GDM1 (cell line): ENCODE data around the gene CALHM1.

Source experiments
- DNase-seq: peaks from one replicate; lab custom pipeline; 2025; lab: John Stamatoyannopoulos, UW

The CALHM1 gene

DNA sequence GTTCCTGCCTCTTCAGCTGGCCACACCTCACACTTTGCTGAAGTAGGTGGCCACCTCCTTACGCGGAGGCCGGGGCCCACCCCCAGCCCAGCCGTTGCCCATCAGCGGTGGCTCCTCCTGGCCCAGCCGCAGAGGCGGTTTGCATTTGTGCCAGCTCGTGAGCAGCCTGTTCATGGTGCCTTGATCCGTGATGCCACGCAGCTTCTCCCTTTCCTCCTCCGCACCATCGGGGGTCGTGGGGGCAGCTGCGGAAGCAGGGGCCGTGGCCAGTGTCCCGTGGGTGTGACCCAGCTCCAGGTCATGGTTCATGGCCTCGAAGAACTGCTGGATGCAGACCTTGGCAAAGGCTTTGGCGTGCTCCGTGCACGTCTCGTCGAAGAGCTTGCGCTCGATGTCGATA, 3.5 kb downstream of the CALHM1 start:
- no peak for DNase-seq

- no peak for DNase-seq
These were observed 4.7 kb downstream of the CALHM1 start for GRCh38 chr10:103454026-103454425.

DNA sequence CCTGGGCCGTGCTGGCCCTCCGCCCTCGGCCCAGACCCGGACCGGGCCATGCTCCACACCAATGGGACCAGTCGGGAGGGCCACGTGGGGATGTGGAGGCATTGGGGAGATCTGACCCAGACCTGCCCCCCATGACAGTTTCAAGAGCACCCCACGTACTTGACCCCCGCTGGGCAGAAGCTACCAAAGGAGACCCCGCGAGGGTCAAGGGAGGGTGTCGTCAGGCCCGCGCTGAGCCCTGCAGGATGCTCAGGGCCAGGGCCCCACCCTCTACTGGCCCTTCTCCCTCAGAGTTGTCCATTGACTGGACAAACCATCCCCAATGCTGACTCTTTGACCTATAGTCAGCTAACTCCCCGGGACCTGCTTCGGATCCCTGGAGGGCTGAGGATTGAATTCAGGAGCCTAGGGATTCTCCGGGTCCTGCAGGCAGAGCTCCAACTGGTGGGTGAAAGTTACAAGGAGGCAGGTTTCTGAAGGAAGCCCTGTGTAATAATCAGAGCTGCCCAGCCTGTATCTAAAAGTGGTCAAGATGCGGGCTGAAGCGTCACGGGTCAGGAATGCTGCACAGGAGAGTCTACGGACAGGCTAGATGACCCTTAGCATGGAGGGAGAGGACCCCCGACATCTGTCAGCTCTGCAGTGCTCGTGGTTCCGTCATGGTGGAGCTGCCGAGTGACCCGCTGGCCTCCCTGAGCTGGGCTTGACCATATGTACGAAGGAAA, 6.0 kb downstream of the CALHM1 start:
- no peak for DNase-seq

DNA sequence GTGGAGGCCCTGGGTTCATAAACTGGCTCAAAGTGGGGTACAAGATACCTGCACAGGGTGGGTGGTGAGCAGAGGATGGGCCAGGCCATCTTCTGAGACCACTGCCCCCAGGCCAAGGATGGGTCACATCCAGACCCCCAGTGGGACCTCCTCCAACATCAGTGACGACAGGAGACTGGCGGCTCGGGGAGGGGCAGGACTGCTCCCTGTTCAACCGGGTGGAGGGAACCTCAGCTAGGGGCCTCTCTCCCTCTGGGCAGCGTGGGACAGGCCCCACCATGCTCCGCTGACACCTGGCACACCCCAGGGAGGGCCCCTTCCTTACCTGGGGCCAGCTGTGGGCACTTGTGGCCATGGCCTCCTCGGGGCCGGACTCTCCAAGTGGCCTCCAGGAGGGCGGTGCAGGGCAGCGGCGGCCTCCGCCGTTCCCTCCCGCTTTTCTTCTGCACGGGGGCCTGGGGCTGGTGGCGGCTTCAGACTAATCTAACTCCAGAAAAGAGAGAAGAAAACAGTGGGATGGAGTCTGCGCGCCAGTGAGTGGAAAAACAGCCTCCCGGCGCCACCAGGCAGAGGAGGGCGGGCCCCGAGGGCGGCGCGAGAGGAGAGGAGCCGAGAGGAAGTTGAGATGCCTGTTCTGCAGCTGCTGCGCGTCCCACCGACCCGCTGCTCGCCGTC, 6.7 kb downstream of the CALHM1 start, which contains the start of gene CALHM2:
CALHM2 (minus strand) TSS at position 540 of the 675 bp plus-strand sequence. CDS start 2,429 bp downstream, outside the sequence.
- DNase-seq: peak; percentile 51

DNA sequence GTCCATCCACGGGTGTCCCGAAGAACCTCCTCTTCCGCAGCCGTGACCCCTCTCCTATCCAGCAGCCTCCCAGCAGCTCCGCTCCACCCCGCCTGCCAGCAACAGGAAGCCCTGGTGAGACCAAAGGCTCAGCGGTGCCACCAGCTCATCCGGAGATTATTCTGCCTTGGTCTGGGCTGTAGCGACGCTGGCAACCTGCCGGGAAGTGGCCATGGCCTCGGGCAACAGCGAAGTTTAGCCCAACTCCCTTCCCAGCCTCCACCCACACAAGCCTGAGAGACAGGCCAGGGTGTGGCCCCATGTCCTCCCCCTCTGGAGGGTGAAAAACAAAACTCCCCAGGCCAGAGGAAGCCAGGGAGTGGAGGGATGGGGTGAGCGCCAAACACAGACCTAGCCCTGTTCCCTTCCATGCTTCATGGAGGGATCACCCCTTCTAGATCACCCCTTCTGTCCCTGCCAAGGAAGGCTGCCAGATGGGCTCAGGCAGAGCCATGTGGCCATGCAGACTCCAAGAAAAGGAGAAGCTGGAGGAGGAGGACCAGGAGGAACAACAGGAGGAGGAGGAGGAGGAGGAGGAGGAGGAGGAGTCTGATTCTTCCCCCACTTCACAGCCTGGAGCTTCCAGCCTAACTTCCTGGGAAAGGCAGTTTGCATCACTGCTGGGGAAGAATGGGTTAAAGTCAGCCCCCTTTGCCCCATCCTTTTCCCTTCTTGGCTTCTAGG, 7.4 kb downstream of the CALHM1 start:
- peak; percentile 46 for DNase-seq

GRCh38 chr10:103450201-103450695, 8.5 kb downstream of the CALHM1 start:
- DNase-seq: no peak

- no peak for DNase-seq
These were observed 9.2 kb downstream of the CALHM1 start for GRCh38 chr10:103449208-103450144.

- no peak for DNase-seq
These were observed 10.0 kb downstream of the CALHM1 start for GRCh38 chr10:103448746-103449145.

GRCh38 chr10:103447187-103447586, 11.5 kb downstream of the CALHM1 start:
- no peak for DNase-seq

DNA sequence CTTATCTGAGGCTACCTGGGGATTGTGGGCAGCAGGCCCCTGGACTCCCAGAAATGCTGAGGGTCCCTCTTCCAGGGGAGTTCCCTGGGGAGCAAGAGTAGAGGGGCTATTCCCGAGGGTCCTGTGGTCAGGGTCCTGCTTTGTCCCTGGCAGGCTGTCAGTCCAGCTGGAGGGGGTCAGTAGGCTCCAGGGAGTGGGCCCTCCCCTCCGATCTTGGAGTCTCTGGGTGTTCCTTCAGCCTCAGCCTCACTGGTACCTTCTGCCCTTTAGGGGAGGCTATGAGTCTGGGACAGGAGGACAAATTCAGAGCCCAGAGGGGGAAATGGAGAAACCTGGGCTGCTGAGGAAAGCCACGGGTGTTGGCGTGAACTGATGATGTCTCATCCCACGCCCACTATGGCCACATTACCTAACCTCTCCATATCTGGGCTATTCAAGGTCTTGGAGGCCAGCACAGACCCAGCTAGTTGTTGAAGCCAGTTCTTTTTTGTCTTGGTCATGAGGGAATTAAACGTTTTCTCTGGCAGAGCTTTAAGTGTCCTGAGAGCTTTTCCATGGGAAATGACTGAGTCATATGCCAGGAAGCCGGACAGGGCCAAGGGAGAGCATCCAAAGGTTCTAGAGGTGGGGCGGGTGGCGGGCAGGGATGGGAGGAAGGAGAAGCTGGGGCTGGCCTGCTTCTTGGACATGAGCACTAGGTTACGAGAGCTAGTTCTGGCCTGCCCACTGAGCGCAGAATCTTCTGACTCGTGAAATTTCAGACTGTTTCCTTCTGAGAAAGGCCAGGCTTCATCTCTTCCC, 12.7 kb downstream of the CALHM1 start:
- no peak for DNase-seq

- no peak for DNase-seq
These were observed 13.3 kb downstream of the CALHM1 start for GRCh38 chr10:103445366-103445765.

DNA sequence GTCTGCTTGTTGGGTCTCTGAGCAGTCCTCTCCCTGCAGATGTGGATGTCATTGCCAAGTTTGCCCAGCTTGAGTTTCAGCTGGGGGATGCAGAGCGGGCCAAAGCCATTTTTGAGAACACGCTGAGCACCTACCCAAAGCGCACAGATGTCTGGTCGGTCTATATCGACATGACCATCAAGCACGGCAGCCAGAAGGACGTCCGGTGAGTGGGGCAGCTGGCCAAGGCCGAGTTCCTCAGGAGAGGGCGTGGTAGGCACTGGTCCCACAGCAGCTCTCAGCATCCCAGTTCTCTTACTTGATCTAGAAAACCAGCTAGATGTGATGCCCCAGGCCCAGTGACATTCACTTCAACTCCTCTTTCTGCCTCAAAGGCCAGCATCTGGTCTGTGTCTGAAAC, 14.2 kb downstream of the CALHM1 start:
- DNase-seq: no peak

- no peak for DNase-seq
These were observed 15.1 kb downstream of the CALHM1 start for GRCh38 chr10:103443475-103444185.

DNA sequence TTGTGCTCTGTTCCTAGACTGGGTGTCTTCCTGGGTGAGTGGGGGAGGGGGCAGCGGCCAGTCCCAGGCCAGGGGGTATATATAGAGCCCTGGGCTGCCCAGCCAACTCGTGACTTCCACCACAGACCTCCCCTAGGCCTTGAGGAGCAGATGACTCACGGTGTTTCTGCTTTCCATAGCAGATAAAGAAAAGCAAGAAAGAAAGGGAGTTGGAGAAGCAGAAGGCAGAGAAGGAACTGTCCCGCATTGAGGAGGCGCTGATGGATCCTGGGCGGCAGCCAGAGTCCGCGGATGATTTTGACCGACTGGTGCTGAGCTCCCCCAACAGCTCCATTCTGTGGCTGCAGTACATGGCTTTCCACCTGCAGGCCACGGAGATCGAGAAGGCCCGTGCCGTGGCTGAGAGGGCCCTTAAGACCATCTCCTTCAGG, 16.7 kb downstream of the CALHM1 start:
- DNase-seq: no peak

GRCh38 chr10:103441611-103442010, 17.1 kb downstream of the CALHM1 start:
- no peak for DNase-seq

DNA sequence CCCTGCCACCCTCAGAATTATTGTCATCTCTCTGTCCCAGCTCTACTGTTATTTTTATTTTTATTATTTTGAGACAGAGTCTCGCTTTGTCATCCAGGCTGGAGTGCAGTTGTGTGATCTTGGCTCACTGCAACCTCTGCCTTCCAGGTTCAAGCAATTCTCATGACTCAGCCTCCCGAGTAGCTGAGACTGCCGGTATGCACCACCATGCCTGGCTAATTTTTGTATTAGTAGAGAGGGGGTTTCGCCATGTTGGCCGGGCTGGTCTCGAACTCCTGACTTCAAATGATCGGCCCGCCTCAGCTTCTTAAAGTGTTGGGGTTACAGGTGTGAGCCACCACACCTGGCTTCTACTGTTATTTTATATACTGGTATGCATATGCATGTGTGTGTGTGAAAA, 17.5 kb downstream of the CALHM1 start:
- no peak for DNase-seq

DNA sequence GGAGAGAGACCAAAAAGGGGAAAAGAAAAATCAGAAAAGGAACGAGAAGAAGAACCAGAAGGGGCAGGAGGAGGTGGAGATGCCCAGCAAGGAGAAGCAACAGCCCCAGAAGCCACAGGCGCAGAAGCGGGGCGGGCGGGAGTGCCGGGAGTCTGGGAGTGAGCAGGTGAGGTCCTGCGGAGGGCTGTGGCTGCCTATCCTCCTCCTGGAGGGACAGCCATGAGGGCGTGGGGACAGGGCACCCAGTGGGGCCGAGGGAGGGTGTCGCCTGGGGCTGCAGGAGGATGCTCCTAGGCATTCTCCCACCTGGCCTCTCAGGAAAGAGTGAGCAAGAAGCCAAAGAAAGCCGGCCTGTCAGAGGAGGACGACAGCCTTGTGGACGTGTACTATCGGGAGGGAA, 18.3 kb downstream of the CALHM1 start:
- DNase-seq: no peak

DNA sequence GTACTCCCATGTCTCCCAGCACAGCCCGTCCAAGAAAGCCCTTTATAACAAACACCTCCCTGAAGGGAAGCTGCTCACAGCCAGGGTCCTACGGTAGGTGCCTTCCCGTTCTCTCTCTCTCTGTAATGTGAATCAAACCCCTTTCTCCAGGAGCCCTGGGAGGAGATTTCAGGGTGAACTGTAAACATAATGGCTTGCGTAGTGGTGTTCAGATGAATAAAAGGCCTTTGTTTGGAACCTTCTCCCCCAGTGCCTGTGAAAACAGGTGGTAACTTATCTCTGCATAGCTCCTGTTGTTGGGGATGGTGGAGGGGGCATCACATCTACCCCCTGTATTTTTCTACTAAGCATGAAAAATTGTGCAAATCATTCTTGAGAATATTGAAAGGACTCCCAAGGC, 18.9 kb downstream of the CALHM1 start:
- no peak for DNase-seq

GRCh38 chr10:103433858-103434257, 24.8 kb downstream of the CALHM1 start:
- DNase-seq: no peak

- no peak for DNase-seq
These were observed 26.8 kb downstream of the CALHM1 start for GRCh38 chr10:103431902-103432301.
